Left lung (tissue), 10 donors: ENCODE results near the gene SLC22A7. TPM values are rescaled to one million over a fixed set of nuclear protein-coding genes. Genes with fewer than 3 reads are reported as not detected.

Experiments used
- ATAC-seq: fragments of 200-7000 bp; cut with Tn5 transposase; one replicate; pipeline ENCODE4 v1.9.1; 2020; ENCODE audit warnings: moderate library complexity
- DNase-seq, 4 donors: peaks; one replicate each; pipeline ENCODE4 v3.0.0-alpha.2; 2013 to 2020
- H3K27ac ChIP-seq, 2 donors: fragments of 200-600 bp; sonication (generic) in 1 of 2; one replicate each; pipeline versions ENCODE4 v1.5.0 to v1.8.0; 2020 to 2021
- H3K27me3 ChIP-seq, 2 donors: fragments of 200-600 bp; sonication (generic) in 1 of 2; one replicate each; pipeline versions ENCODE4 v1.5.0 to v1.8.0; 2020 to 2021
- H3K36me3 ChIP-seq, 2 donors: fragments of 200-600 bp; sonication (generic) in 1 of 2; one replicate each; pipeline versions ENCODE4 v1.5.0 to v1.8.0; 2020 to 2021
- H3K4me1 ChIP-seq, 2 donors: fragments of 200-600 bp; one replicate each; pipeline ENCODE4 v1.8.0; 2021
- H3K4me3 ChIP-seq, 2 donors: fragments of 200-600 bp; sonication (generic) in 1 of 2; one replicate each; pipeline versions ENCODE4 v1.5.0 to v1.8.0; 2020 to 2021; ENCODE audit warnings: mild to moderate bottlenecking in 1 of 2
- H3K9me3 ChIP-seq, 2 donors: fragments of 200-600 bp; sonication (generic) in 1 of 2; one replicate each; pipeline versions ENCODE4 v1.5.0 to v1.8.0; 2020 to 2021
- intact Hi-C, 2 donors: fragments of 100-400 bp; cut with DNase I; formaldehyde crosslinking; loops; one replicate each; pipeline versions ENCODE4 v1.11.2 to v1.14.2; 2022
- polyA plus RNA-seq, 6 donors: library from polyadenylated mRNA; unstranded; fragments of 120-200 nt; gene quantifications; one replicate each; pipeline ENCODE4 v1.2.1, GENCODE V29; 2013; ENCODE audit not compliant: insufficient read length in 6 of 6
- total RNA-seq, 2 donors: library from RNA; stranded (reverse); fragmentation: NEBNext Ultra II Directional; extraction: Animal tissue kit (Norgen Biotek cat#: 25700); gene quantifications; one replicate each; pipeline ENCODE4 v1.2.1, GENCODE V29; 2021
- TF ChIP-seq, protein P1 (sequence below), 2 donors: fragments of 200-600 bp; sonication (generic) in 1 of 2; IDR thresholded peaks; one replicate each; pipeline versions ENCODE4 v1.5.0 to v1.8.0; 2021; ENCODE audit warnings: antibody characterized with exemption in 2 of 2
- donor health status: DM: no; HTN: yes; CAD: no.
- donor health status: DM: no; HTN: no; CAD: no.

Gene SLC22A7
- total and polyA plus RNA-seq, 8 donors: 0.07 to 0.28 (median 0.20) TPM; not detected in 3

DNA sequence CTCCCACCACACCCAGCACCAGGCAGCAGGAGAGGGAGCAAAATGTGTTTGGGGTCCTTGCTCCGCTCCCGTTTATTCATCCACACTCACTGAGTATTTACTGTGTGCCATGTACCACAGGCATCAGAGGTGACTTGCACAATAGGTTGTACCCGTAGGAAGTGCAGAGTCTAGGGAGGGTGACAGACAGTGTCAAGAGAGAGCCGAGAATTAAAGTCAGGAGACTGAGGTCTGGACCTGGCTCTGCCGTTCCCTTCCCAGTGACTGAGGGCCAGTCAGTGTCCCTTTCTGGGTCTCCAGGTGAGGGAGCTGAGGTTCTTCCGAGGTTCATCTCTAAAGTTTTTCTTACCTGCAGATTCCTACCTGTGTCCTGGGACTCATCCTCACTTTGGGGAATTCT is 32.5 kb upstream of the SLC22A7 start:
- peaks cover 8 to 14% of the 10 kb centered on the region in 2 donors for H3K4me1 ChIP-seq
- H3K4me3 ChIP-seq: no peak overlapping the region
- TF ChIP-seq, protein P1, sequence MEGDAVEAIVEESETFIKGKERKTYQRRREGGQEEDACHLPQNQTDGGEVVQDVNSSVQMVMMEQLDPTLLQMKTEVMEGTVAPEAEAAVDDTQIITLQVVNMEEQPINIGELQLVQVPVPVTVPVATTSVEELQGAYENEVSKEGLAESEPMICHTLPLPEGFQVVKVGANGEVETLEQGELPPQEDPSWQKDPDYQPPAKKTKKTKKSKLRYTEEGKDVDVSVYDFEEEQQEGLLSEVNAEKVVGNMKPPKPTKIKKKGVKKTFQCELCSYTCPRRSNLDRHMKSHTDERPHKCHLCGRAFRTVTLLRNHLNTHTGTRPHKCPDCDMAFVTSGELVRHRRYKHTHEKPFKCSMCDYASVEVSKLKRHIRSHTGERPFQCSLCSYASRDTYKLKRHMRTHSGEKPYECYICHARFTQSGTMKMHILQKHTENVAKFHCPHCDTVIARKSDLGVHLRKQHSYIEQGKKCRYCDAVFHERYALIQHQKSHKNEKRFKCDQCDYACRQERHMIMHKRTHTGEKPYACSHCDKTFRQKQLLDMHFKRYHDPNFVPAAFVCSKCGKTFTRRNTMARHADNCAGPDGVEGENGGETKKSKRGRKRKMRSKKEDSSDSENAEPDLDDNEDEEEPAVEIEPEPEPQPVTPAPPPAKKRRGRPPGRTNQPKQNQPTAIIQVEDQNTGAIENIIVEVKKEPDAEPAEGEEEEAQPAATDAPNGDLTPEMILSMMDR (IDR thresholded peaks at IDR 0.05): no peak
- no peaks in the 10 kb centered on the region for H3K36me3 ChIP-seq
- peaks cover 0 to 26% of the 10 kb centered on the region in 2 donors for H3K27me3 ChIP-seq
- intact Hi-C loops: loop anchor here in 1 of 2 donors (10.0 kb wide), 1 partner anchor 239 kb away; no protein-coding TSS in a partner anchor
- H3K9me3 ChIP-seq: no peaks in the 10 kb centered on the region
- no peak overlapping the region for H3K27ac ChIP-seq
- ATAC-seq (no peak), DNase-seq (no peak)

DNA sequence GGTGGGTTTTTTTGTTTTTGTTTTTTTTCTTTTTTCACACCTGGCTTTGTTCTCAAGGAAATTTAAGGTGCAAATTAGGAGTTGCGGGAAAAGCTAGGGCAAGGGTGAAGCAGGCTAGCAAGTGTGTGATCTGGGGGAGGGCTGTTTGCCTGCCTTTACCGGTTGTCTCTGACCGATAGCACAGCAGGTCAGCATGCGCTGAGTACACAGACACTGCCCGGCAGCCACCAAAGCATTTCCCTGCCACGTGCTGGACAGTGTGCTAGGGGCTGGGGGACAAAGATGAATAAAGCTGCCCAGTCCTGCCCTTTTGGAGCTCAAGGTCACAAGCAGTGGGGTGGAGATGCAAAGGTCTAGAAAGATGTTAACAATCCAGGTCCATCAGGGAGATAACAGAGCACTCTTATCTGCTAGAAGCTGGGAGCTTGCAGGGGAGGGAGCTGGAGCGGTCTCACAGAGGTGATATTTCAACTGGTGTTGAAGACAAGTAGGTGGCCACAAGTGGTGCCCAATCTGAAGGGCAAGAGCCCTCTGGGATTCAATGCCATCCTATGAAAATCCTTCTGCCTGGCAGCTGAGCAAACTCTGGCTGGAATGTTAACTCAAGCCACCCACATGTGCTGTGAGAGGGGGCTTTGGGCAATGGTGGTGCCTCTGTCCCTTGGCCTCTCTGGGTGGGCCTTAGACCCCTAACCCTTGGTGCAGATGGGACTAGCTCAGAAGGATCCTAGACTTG is 30.3 kb upstream of the SLC22A7 start:
- no peak for DNase-seq
- Histone ChIP-seq H3K27me3 (peaks cover 0 to 40% of the 10 kb centered on the region in 2 donors), H3K4me1 (peaks cover 8 to 14% of the 10 kb centered on the region in 2 donors), H3K4me3 (no peak overlapping the region), H3K27ac (peak overlapping the region in 1 of 2 donors; percentile 26), H3K36me3 (no peaks in the 10 kb centered on the region), H3K9me3 (no peaks in the 10 kb centered on the region)
- intact Hi-C loops: loop anchor here in 1 of 2 donors (10.0 kb wide), 1 partner anchor 237 kb away; no protein-coding TSS in a partner anchor
- no peak for ATAC-seq
- TF ChIP-seq, protein P1 (IDR thresholded peaks at IDR 0.05): no peak

DNA sequence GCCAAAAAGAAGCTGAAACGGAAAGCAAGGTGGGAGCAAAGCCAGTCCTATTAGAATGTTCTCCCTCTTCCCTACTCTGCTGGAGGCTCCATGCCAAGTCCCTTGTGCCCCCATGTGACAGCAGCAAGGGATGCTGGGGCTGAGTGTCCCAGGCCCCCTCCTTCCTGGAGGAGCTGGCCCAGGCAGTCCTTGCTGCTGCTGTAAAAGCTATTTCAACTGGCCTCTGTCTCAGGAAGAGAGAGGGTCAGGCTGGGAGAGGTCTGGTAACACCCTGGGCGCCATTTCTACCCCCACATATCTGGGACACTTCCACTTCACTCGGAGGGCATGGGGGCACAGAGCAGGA is 29.7 kb upstream of the SLC22A7 start:
- Histone ChIP-seq H3K4me3 (no peak overlapping the region), H3K9me3 (no peaks in the 10 kb centered on the region), H3K36me3 (no peaks in the 10 kb centered on the region), H3K27ac (peak overlapping the region in 1 of 2 donors; percentile 26), H3K27me3 (peaks cover 0 to 46% of the 10 kb centered on the region in 2 donors), H3K4me1 (peaks cover 8 to 14% of the 10 kb centered on the region in 2 donors)
- ATAC-seq (no peak), DNase-seq (peak in 1 of 4 donors; percentile 63)
- intact Hi-C loops: loop anchor here in 1 of 2 donors (10.0 kb wide), 1 partner anchor 236 kb away; no protein-coding TSS in a partner anchor
- TF ChIP-seq, protein P1 (IDR thresholded peaks at IDR 0.05): no peak

DNA sequence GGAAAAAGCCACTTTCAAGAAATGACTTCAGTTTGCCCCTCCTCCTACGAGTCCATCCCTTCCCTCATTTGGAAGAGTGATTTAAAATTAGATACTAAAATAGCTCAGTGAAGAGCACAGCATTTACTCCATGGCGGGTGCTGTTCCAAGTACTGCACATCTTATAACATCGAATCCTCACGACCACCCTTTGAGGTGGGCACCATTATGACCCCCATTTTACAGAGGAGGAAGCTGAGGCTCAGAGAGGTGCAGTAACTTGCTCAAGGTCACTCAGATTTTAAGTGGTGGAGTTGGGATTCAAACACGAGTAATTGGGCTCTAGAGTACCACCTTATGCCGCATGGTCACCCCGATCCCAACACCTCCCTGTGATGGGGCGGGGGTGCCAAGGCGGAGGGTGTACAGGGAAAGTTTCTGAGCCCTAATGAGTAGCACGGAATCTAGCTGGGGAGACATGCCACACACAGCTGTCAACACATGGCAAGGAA is 29.2 kb upstream of the SLC22A7 start:
- Histone ChIP-seq H3K9me3 (no peaks in the 10 kb centered on the region), H3K27me3 (peaks cover 0 to 51% of the 10 kb centered on the region in 2 donors), H3K4me3 (no peak overlapping the region), H3K27ac (no peak overlapping the region), H3K4me1 (peaks cover 8 to 14% of the 10 kb centered on the region in 2 donors), H3K36me3 (no peaks in the 10 kb centered on the region)
- intact Hi-C loops: loop anchor here in 1 of 2 donors (10.0 kb wide), 1 partner anchor 236 kb away; no protein-coding TSS in a partner anchor
- TF ChIP-seq, protein P1 (IDR thresholded peaks at IDR 0.05): no peak
- ATAC-seq (no peak), DNase-seq (no peak)
